Lower leg skin (tissue), 3 donors: ENCODE results near the gene SPATA21.

Source experiments
- CTCF ChIP-seq, 3 donors: fragments of 450-650 bp; IDR thresholded peaks; one replicate each; pipeline ENCODE4 v1.5.1; 2016; ENCODE audit warnings: antibody characterized with exemption in 3 of 3, mild to moderate bottlenecking in 3 of 3, moderate library complexity in 2 of 3
- POLR2A ChIP-seq, 2 donors: fragments of 450-650 bp; IDR thresholded peaks; one replicate each; pipeline ENCODE4 v1.6.1; 2016 to 2017; ENCODE audit warnings: antibody characterized with exemption in 2 of 2, mild to moderate bottlenecking in 1 of 2, moderate library complexity in 1 of 2

- TF ChIP-seq CTCF (IDR thresholded peaks at IDR 0.05) (no peak), POLR2A (IDR thresholded peaks at IDR 0.05) (no peak)
Measured at GRCh38 chr1:16461681-16462080, 24.5 kb upstream of the SPATA21 start.
